Cerebellar cortex (tissue), 1 donor: ENCODE results near the gene SERPINB3.
"Not testable (repeated sequence)": the region's sequence is repeated elsewhere in the genome, so short reads cannot be mapped to it uniquely, and the experiment has no call there.

Source experiments
- DNase-seq: peaks from one replicate; pipeline ENCODE4 v3.0.0-alpha.2; 2015; ENCODE audit warnings: low spot score

SERPINB3 gene

GRCh38 chr18:63646936-63647335, 14.8 kb downstream of the SERPINB3 start:
- DNase-seq, result no peak

GRCh38 chr18:63644694-63645093, 17.0 kb downstream of the SERPINB3 start:
- DNase-seq, result not testable (repeated sequence)

GRCh38 chr18:63644142-63644541, 17.6 kb downstream of the SERPINB3 start, which contains the start of gene SERPINB4:
Gene SERPINB4, minus strand, starts transcription at chr18:63644256. Its CDS starts 679 bp downstream, at chr18:63643577.
- DNase-seq, result not testable (repeated sequence)

GRCh38 chr18:63642668-63643356, 18.9 kb downstream of the SERPINB3 start:
- DNase-seq, result not testable (repeated sequence)

GRCh38 chr18:63641157-63641680, 20.5 kb downstream of the SERPINB3 start:
- not testable (repeated sequence) for DNase-seq

- no peak for DNase-seq
Measured at GRCh38 chr18:63637703-63638102, 24.0 kb downstream of the SERPINB3 start.

GRCh38 chr18:63627819-63628218, 33.9 kb downstream of the SERPINB3 start:
- DNase-seq, result no peak

GRCh38 chr18:63626431-63626830, 35.3 kb downstream of the SERPINB3 start:
- no peak for DNase-seq

GRCh38 chr18:63624863-63625262, 36.8 kb downstream of the SERPINB3 start:
- DNase-seq, result no peak

GRCh38 chr18:63619661-63620060, 42.0 kb downstream of the SERPINB3 start:
- DNase-seq, result no peak

GRCh38 chr18:63617915-63618234, 43.8 kb downstream of the SERPINB3 start:
- no peak for DNase-seq

- no peak for DNase-seq
Measured at GRCh38 chr18:63617049-63617914, 44.4 kb downstream of the SERPINB3 start.

GRCh38 chr18:63613420-63613819, 48.3 kb downstream of the SERPINB3 start:
- DNase-seq, result no peak

GRCh38 chr18:63606526-63606925, 55.2 kb downstream of the SERPINB3 start:
- no peak for DNase-seq
